HepG2 (cell line): Measurements from ENCODE around the gene SCGB2A2. TPM values are rescaled to one million over a fixed set of nuclear protein-coding genes. Genes with fewer than 3 reads are reported as not detected.

Source experiments
- ATF7-NPFF ChIP-seq: sonication (generic); formaldehyde crosslinking; IDR thresholded peaks from 2 replicates; pipeline ENCODE4 v1.8.1; 2023; ENCODE audit warnings: mild to moderate bottlenecking, low read depth, missing genetic modification reagents, moderate library complexity
- FOSL2 ChIP-seq: sonication (generic); formaldehyde crosslinking; IDR thresholded peaks from 2 replicates; pipeline ENCODE4 v1.4.0; 2020; ENCODE audit warnings: missing genetic modification reagents
- HES4 ChIP-seq: sonication (generic); formaldehyde crosslinking; IDR thresholded peaks from 2 replicates; pipeline ENCODE4 v1.9.0; 2021; ENCODE audit warnings: mild to moderate bottlenecking, missing genetic modification reagents, borderline replicate concordance
- RAD21 ChIP-seq: fragments of 450-650 bp; formaldehyde crosslinking; IDR thresholded peaks from 2 replicates; pipeline ENCODE4 v1.5.0; 2020; ENCODE audit warnings: mild to moderate bottlenecking
- SMAD1 ChIP-seq: sonication (generic); formaldehyde crosslinking; IDR thresholded peaks from 2 replicates; pipeline ENCODE4 v1.4.0; 2020; ENCODE audit warnings: missing genetic modification reagents, low read depth, mild to moderate bottlenecking, borderline replicate concordance
- TCF12 ChIP-seq, 2 experiments: fragments of 450-650 bp in 1 of 2; sonication (generic) in 1 of 2; formaldehyde crosslinking in 1 of 2; IDR thresholded peaks; 2 replicates each; pipeline versions ENCODE4 v1.6.1 to v1.8.0; 2017 to 2022; ENCODE audit warnings: antibody characterized with exemption in 1 of 2, mild to moderate bottlenecking in 1 of 2, missing genetic modification reagents in 1 of 2, moderate library complexity in 1 of 2
- TGIF2 ChIP-seq: IDR thresholded peaks from 2 replicates; pipeline ENCODE4 v1.6.1; 2016; ENCODE audit warnings: control low read depth, missing compliant biosample characterization
- ZBTB25 ChIP-seq: IDR thresholded peaks from 2 replicates; pipeline ENCODE4 v1.6.1; 2018; ENCODE audit warnings: missing genetic modification reagents
- ZFP62 ChIP-seq: sonication (generic); formaldehyde crosslinking; IDR thresholded peaks from 2 replicates; pipeline ENCODE4 v1.4.0; 2020; ENCODE audit warnings: missing genetic modification reagents
- ZFYVE20 ChIP-seq: sonication (generic); formaldehyde crosslinking; IDR thresholded peaks from 2 replicates; pipeline ENCODE4 v1.8.0; 2023; ENCODE audit warnings: low read depth, mild to moderate bottlenecking, moderate library complexity, missing genetic modification reagents, borderline replicate concordance
- ZNF569 ChIP-seq: sonication (generic); formaldehyde crosslinking; IDR thresholded peaks from 2 replicates; pipeline ENCODE4 v1.5.0; 2020; ENCODE audit warnings: mild to moderate bottlenecking, missing genetic modification reagents, moderate library complexity, borderline replicate concordance
- ZNF772 ChIP-seq: sonication (generic); formaldehyde crosslinking; IDR thresholded peaks from 2 replicates; pipeline ENCODE4 v1.5.0; 2020; ENCODE audit warnings: mild to moderate bottlenecking, missing genetic modification reagents
- polyA plus RNA-seq, 8 experiments: library from polyadenylated mRNA; depleted of rRNA in 3 of 8; stranded (reverse) in 7 of 8; unstranded in 1 of 8; fragments of >200 nt; fragmentation: Illumina TruSeq in 4 of 8; extraction: Trizol in 4 of 8; gene quantifications; 2 replicates each; pipeline versions ENCODE4 v1.2.1 to v1.2.3, GENCODE V29; 2011 to 2016; ENCODE audit warnings: low read depth in 4 of 8, missing spikeins in 1 of 8, mixed read lengths in 1 of 8; ENCODE audit not compliant: insufficient read depth in 1 of 8
- total RNA-seq, 5 experiments: library from RNA; depleted of rRNA; stranded (reverse); fragments of >200 nt; fragmentation: Illumina TruSeq; extraction: Trizol; gene quantifications; 2 replicates each; pipeline ENCODE4 v1.2.3, GENCODE V29; 2016; ENCODE audit warnings: low read depth in 1 of 5
- TF ChIP-seq, protein P1 (sequence below): sonication (generic); formaldehyde crosslinking; IDR thresholded peaks from 2 replicates; pipeline ENCODE4; 2020; ENCODE audit warnings: missing genetic modification reagents, mild to moderate bottlenecking, borderline replicate concordance
- TF ChIP-seq, protein P2 (sequence below): sonication (generic); formaldehyde crosslinking; IDR thresholded peaks from 2 replicates; pipeline ENCODE4 v1.4.0; 2020; ENCODE audit warnings: missing genetic modification reagents
- TF ChIP-seq, protein P3 (sequence below): sonication (generic); formaldehyde crosslinking; conservative IDR thresholded peaks from 2 replicates; pipeline ENCODE4 v1.4.0; 2020; ENCODE audit warnings: missing genetic modification reagents
- TF ChIP-seq, protein P4 (sequence below): IDR thresholded peaks from 2 replicates; pipeline ENCODE4 v1.6.1; 2016
- TF ChIP-seq, protein P5 (sequence below): IDR thresholded peaks from 2 replicates; pipeline ENCODE4 v1.6.1; 2016; ENCODE audit warnings: missing compliant biosample characterization, missing genetic modification reagents, borderline replicate concordance

The SCGB2A2 gene
- total and polyA plus RNA-seq, 2 of the 13 experiments (the other 11 are each of a cell fraction or from before 2014, with no cell fraction given), result 0.12 TPM; not detected in 1

- TF ChIP-seq TGIF2 (CRISPR knock-in tag) (0 out of 2 replicates have a peak, but pooled peaks have one; percentile 40), TCF12 (IDR thresholded peaks at IDR 0.05) (no peak), TCF12 (CRISPR knock-in tag; IDR thresholded peaks at IDR 0.05) (no peak), FOSL2 (CRISPR knock-in tag) (0 out of 2 replicates have a peak, but pooled peaks have one; percentile 36), HES4 (CRISPR knock-in tag) (peak; percentile 77; the same call in 1 of the 2 replicates), ZFP62 (no peak), ATF7-NPFF (CRISPR knock-in tag) (no peak), RAD21 (CRISPR knock-in tag) (peak; percentile 81), ZNF569 (CRISPR knock-in tag) (no peak), SMAD1 (CRISPR knock-in tag) (no peak), ZFYVE20 (no peak), ZBTB25 (CRISPR knock-in tag) (peak; percentile 70; the same call in 1 of the 2 replicates), ZNF772 (CRISPR knock-in tag) (peak; percentile 35; the same call in 1 of the 2 replicates)
- TF ChIP-seq, protein P1, sequence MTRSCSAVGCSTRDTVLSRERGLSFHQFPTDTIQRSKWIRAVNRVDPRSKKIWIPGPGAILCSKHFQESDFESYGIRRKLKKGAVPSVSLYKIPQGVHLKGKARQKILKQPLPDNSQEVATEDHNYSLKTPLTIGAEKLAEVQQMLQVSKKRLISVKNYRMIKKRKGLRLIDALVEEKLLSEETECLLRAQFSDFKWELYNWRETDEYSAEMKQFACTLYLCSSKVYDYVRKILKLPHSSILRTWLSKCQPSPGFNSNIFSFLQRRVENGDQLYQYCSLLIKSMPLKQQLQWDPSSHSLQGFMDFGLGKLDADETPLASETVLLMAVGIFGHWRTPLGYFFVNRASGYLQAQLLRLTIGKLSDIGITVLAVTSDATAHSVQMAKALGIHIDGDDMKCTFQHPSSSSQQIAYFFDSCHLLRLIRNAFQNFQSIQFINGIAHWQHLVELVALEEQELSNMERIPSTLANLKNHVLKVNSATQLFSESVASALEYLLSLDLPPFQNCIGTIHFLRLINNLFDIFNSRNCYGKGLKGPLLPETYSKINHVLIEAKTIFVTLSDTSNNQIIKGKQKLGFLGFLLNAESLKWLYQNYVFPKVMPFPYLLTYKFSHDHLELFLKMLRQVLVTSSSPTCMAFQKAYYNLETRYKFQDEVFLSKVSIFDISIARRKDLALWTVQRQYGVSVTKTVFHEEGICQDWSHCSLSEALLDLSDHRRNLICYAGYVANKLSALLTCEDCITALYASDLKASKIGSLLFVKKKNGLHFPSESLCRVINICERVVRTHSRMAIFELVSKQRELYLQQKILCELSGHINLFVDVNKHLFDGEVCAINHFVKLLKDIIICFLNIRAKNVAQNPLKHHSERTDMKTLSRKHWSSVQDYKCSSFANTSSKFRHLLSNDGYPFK (CRISPR knock-in tag), result no peak
- TF ChIP-seq, protein P2, sequence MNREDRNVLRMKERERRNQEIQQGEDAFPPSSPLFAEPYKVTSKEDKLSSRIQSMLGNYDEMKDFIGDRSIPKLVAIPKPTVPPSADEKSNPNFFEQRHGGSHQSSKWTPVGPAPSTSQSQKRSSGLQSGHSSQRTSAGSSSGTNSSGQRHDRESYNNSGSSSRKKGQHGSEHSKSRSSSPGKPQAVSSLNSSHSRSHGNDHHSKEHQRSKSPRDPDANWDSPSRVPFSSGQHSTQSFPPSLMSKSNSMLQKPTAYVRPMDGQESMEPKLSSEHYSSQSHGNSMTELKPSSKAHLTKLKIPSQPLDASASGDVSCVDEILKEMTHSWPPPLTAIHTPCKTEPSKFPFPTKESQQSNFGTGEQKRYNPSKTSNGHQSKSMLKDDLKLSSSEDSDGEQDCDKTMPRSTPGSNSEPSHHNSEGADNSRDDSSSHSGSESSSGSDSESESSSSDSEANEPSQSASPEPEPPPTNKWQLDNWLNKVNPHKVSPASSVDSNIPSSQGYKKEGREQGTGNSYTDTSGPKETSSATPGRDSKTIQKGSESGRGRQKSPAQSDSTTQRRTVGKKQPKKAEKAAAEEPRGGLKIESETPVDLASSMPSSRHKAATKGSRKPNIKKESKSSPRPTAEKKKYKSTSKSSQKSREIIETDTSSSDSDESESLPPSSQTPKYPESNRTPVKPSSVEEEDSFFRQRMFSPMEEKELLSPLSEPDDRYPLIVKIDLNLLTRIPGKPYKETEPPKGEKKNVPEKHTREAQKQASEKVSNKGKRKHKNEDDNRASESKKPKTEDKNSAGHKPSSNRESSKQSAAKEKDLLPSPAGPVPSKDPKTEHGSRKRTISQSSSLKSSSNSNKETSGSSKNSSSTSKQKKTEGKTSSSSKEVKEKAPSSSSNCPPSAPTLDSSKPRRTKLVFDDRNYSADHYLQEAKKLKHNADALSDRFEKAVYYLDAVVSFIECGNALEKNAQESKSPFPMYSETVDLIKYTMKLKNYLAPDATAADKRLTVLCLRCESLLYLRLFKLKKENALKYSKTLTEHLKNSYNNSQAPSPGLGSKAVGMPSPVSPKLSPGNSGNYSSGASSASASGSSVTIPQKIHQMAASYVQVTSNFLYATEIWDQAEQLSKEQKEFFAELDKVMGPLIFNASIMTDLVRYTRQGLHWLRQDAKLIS (CRISPR knock-in tag), result no peak
- TF ChIP-seq, protein P3, sequence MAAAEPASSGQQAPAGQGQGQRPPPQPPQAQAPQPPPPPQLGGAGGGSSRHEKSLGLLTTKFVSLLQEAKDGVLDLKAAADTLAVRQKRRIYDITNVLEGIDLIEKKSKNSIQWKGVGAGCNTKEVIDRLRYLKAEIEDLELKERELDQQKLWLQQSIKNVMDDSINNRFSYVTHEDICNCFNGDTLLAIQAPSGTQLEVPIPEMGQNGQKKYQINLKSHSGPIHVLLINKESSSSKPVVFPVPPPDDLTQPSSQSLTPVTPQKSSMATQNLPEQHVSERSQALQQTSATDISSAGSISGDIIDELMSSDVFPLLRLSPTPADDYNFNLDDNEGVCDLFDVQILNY, result no peak
- TF ChIP-seq, protein P4, sequence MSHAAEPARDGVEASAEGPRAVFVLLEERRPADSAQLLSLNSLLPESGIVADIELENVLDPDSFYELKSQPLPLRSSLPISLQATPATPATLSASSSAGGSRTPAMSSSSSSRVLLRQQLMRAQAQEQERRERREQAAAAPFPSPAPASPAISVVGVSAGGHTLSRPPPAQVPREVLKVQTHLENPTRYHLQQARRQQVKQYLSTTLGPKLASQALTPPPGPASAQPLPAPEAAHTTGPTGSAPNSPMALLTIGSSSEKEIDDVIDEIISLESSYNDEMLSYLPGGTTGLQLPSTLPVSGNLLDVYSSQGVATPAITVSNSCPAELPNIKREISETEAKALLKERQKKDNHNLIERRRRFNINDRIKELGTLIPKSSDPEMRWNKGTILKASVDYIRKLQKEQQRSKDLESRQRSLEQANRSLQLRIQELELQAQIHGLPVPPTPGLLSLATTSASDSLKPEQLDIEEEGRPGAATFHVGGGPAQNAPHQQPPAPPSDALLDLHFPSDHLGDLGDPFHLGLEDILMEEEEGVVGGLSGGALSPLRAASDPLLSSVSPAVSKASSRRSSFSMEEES (CRISPR knock-in tag), result 0 out of 2 replicates have a peak, but pooled peaks have one; percentile 55
- TF ChIP-seq, protein P5, sequence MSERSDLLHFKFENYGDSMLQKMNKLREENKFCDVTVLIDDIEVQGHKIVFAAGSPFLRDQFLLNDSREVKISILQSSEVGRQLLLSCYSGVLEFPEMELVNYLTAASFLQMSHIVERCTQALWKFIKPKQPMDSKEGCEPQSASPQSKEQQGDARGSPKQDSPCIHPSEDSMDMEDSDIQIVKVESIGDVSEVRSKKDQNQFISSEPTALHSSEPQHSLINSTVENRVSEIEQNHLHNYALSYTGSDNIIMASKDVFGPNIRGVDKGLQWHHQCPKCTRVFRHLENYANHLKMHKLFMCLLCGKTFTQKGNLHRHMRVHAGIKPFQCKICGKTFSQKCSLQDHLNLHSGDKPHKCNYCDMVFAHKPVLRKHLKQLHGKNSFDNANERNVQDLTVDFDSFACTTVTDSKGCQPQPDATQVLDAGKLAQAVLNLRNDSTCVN (CRISPR knock-in tag), result 0 out of 2 replicates have a peak, but pooled peaks have one; percentile 64
Observed at GRCh38 chr11:62245271-62245753, 24.6 kb upstream of the SCGB2A2 start (continued).
